Gastrocnemius medialis (tissue), 4 donors: ENCODE data around the gene WFS1.

ENCODE experiments used
- CTCF ChIP-seq, 5 experiments: fragments of 450-650 bp in 3 of 5; fragments of 200-600 bp in 2 of 5; sonication (generic) in 2 of 5; IDR thresholded peaks in 4 of 5; conservative IDR thresholded peaks in 1 of 5; 1 replicate in 4 of 5; 2 replicates in 1 of 5; pipeline ENCODE4 v1.5.1; 2016 to 2019; ENCODE audit warnings: antibody characterized with exemption in 5 of 5, mild to moderate bottlenecking in 3 of 5, moderate library complexity in 3 of 5
- POLR2A ChIP-seq, 2 donors: fragments of 450-650 bp; IDR thresholded peaks; one replicate each; pipeline ENCODE4 v1.6.1; 2017; ENCODE audit warnings: antibody characterized with exemption in 2 of 2, mild to moderate bottlenecking in 2 of 2, moderate library complexity in 2 of 2

- TF ChIP-seq POLR2A (IDR thresholded peaks at IDR 0.05) (no peak), CTCF (IDR thresholded peaks at IDR 0.05 in 4 of 5, conservative IDR thresholded peaks at IDR 0.05 in 1 of 5) (no peak)
These were observed 18.3 kb upstream of the WFS1 start for GRCh38 chr4:6251365-6251764.
